Fibroblast of the aortic adventitia (primary cell): ENCODE data around the gene CLK3. TPM values are rescaled to one million over a fixed set of nuclear protein-coding genes. Genes with fewer than 3 reads are reported as not detected.

Source experiments
- DNase-seq: peaks from one replicate; pipeline ENCODE4 v3.0.0-alpha.2; 2010; ENCODE audit warnings: low read depth
- H3K4me3 ChIP-seq: 2 replicates; pipeline ENCODE4 v1.5.1; 2011; ENCODE audit warnings: low read depth, mild to moderate bottlenecking, control low read depth, low read length, moderate library complexity
- total RNA-seq: library from RNA; depleted of rRNA; stranded (reverse); fragments of >200 nt; gene quantifications from 2 replicates; pipeline ENCODE4 v1.2.3, GENCODE V29; 2012; ENCODE audit warnings: low replicate concordance
- TF ChIP-seq, protein P1 (sequence below): IDR thresholded peaks from 2 replicates; pipeline ENCODE4 v1.5.1; 2011; ENCODE audit warnings: mild to moderate bottlenecking, low read length, control low read depth, inconsistent platforms; ENCODE audit not compliant: insufficient read depth

The CLK3 gene
- total RNA-seq, 1 donor: 52.6 TPM

DNA sequence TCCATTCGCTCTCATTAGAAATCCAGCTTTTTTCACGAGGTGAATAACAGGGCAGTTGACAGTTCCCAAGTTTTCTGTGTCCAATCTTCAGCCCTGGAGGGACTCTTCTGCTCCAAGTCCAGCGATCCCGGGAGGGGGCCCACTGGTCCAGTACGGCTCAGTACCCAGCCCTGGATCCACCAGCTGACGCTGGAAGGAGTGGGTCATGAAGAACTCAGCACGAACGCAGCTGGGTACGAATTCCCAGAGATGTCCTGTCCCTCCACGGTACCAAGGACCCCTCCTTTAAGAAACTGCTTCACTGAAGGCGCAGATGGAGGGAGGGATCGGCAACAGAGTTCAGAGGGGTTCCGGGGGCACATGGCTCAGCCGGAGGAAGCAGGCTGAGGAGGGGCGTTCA, 16.5 kb upstream of the CLK3 start:
- TF ChIP-seq, protein P1, sequence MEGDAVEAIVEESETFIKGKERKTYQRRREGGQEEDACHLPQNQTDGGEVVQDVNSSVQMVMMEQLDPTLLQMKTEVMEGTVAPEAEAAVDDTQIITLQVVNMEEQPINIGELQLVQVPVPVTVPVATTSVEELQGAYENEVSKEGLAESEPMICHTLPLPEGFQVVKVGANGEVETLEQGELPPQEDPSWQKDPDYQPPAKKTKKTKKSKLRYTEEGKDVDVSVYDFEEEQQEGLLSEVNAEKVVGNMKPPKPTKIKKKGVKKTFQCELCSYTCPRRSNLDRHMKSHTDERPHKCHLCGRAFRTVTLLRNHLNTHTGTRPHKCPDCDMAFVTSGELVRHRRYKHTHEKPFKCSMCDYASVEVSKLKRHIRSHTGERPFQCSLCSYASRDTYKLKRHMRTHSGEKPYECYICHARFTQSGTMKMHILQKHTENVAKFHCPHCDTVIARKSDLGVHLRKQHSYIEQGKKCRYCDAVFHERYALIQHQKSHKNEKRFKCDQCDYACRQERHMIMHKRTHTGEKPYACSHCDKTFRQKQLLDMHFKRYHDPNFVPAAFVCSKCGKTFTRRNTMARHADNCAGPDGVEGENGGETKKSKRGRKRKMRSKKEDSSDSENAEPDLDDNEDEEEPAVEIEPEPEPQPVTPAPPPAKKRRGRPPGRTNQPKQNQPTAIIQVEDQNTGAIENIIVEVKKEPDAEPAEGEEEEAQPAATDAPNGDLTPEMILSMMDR: no peak
- no peak for DNase-seq
- H3K4me3 ChIP-seq: peak overlapping the region; percentile 80

DNA sequence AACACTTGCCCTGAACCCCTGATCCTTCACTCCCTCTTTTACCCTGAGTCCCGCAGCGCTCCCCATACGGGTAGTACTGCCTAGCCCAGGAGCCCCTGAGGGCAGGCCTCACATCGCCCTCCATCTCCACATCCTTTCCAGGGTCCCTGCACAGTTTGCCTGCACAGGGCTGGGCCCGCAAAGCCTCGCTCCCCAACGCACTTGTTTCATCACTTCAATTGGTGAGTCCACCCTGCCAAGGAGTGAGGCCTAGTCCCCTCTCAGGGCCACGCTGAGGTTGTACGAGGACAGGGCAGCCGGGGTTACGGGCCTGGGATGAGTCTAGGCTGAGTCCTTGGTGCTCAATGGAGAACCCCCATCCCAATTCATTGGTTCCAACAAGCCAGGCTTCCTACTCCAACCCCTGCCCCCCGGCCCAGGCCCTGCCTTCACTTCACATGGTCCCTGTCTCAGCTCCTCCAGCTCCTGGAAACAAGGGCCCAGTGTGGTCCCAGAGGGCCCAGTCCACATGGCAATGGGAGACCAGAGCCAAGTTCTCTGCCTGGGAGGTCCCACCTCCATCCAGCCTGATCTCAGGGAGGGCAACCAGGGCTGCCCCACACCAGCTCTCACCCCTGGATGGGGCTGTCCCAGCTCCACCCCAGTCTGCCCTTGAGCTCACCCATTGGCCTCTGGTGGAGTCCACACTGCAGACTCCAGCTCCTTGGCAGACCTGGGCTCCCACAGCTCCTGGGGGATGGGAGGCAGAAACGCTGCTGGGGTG, 12.4 kb upstream of the CLK3 start:
- no peak overlapping the region for H3K4me3 ChIP-seq
- TF ChIP-seq, protein P1: no peak
- DNase-seq: no peak

DNA sequence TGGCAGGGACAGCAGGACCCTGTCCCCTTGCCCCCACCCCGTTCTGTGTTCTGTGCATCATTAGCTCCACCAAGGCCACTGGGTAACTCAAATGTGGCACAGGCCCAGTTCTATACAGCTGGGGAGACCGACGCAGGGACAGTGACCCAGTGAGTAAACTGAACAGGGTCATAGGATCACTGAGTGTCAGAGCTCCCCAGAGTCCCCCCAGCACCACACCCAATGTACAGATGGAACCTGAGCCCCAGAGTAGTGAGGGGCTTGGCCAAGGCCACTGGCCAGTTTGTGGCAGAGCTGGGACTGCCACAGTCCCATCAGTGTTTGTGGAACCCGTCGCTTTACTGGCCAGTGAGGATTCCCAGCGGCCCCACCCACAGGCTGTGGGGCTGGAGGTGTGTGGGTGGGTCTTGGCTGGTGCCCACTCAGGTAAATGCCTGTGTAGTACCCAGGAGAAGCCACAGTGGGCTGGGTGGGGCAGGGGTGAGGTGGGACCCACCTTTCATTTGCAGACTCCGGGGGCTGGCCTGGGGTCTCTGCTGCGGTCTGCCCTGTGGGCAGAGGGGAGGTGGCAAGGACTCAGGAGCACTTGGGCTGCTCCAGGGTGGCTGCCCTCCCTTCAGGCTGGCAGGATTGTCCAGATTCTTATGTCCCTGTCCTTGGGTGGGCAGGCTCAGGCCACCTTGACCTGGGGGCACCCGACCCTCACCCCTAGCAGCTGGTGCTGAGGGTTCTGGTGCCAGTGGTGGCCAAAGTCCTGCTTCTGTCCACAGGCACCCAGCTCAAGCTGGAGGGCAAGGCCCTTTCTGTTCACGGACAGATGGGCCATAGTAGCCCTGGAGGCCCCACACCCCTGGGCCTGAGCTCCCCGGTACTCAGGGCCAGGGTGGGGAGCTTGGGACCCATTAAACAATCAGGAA, 11.6 kb upstream of the CLK3 start:
- TF ChIP-seq, protein P1: no peak
- H3K4me3 ChIP-seq: no peak overlapping the region
- no peak for DNase-seq

DNA sequence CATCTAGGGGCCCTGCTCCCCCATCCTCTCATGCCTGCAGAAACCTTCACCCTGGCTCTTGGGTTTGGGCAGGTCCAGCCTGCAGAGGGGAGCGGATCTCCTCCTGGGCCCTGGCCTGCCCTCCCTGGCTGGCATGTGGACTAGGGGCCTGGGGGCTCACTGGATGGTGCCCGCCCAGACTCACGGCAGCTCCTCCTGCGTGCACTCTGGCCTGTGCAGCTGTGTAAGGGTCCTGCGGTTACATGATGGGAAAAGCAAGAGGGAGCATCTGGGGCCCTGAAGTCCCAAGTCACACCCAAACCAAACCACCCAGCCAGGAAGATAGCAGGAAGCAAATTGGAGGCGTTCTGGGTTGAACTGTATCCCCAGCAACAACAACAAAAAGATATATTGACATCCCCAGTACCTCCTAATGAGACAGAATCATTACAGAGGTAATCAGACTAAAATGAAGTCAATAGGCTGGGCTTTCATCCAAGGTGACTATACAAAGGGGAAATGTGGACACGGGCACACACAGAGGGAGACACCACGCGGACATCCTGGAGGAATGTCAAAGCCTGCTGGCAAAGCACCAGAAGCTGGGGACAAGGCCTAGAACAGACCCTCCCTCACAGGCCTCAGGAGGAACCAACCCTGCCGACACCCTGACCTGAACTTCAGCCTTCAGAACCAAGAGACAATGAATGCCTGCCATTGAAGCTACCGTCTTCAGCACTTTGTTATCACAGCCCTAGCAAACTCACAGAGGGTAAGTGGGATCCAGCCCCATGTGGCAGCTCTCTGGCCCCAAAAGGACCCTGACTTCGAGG, 10.4 kb upstream of the CLK3 start:
- DNase-seq: no peak
- no peak overlapping the region for H3K4me3 ChIP-seq

DNA sequence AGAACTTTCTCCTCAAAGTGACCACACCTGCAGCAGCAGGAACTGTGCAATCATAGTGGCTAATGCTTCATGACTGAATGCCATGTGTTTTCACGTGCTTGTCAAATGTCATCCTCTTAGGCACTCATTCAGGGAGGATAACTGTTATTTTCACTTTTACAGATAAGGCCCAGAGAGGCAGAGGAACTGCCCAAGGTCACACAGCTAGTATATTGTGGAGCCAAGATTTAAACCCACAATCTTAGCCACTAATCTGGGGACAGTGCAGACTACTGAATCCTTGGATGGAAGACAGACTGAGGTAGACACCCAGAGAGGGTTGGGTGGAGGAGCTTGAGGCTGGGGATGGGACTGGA, 9.9 kb upstream of the CLK3 start:
- DNase-seq: no peak
- H3K4me3 ChIP-seq: no peak overlapping the region
- TF ChIP-seq, protein P1: no peak

More for the DNA sequence above, 10.4 kb upstream of the CLK3 start:
- TF ChIP-seq, protein P1: no peak

DNA sequence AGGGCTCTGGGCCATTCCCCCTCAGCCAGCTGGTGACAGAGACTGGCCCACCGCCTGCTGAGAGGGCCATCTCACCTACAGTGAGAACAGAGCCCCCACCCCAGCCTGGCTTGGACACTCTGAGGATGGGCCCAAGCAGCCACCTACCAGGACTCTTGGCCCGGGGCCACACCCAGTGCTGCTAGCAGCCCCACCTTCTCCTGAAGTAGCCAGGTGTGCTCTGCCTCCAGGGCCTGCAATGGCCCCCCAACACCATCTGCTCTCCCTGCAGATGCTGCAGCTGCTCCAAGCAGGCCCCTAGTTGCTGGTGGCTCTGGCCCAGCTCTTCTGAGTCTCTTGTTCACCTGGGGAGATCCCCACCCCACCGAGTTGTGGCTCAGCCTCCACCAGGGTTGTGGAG, 6.8 kb upstream of the CLK3 start:
- TF ChIP-seq, protein P1: no peak
- no peak for DNase-seq
- no peak overlapping the region for H3K4me3 ChIP-seq
